Esophagus (tissue), 2 donors: ENCODE results near the gene KNL1. TPM values are rescaled to one million over a fixed set of nuclear protein-coding genes. Genes with fewer than 3 reads are reported as not detected.

Source experiments
- H3K27ac ChIP-seq, 2 donors: one replicate each; pipeline ENCODE4 v1.5.1; 2013; ENCODE audit warnings: low read depth in 2 of 2, mild to moderate bottlenecking in 2 of 2, inconsistent platforms in 1 of 2, low read length in 1 of 2, moderate library complexity in 1 of 2
- H3K27me3 ChIP-seq, 2 donors: one replicate each; pipeline ENCODE4 v1.6.1; 2013; ENCODE audit warnings: low read length in 2 of 2, control low read depth in 1 of 2, mild to moderate bottlenecking in 1 of 2; ENCODE audit not compliant: insufficient read depth in 2 of 2, control insufficient read depth in 1 of 2
- H3K36me3 ChIP-seq, 2 donors: one replicate each; pipeline ENCODE4 v1.6.1; 2013; ENCODE audit warnings: low read length in 1 of 2; ENCODE audit not compliant: control insufficient read depth in 2 of 2, insufficient read depth in 2 of 2
- H3K4me1 ChIP-seq, 2 donors: one replicate each; pipeline ENCODE4 v1.6.1; 2013; ENCODE audit warnings: low read length in 1 of 2; ENCODE audit not compliant: control insufficient read depth in 2 of 2, insufficient read depth in 2 of 2
- H3K4me3 ChIP-seq, 2 donors: one replicate each; pipeline ENCODE4 v1.5.1; 2013; ENCODE audit warnings: low read length in 2 of 2, mild to moderate bottlenecking in 2 of 2, low read depth in 1 of 2, moderate library complexity in 1 of 2
- H3K9me3 ChIP-seq, 2 donors: one replicate each; pipeline ENCODE4 v1.6.1; 2013; ENCODE audit warnings: mild to moderate bottlenecking in 2 of 2, low read depth in 1 of 2, low read length in 1 of 2, moderate library complexity in 1 of 2; ENCODE audit not compliant: control insufficient read depth in 2 of 2, insufficient read depth in 1 of 2
- WGBS, 2 donors: extraction: QIAGEN DNeasy Blood & Tissue Kit; methylation state at CpG; one replicate each; pipeline ENCODE4 v1.1.7; 2013; 5-methylcytosine and 5-hydroxymethylcytosine counted together
- polyA plus RNA-seq, 2 donors: library from polyadenylated mRNA; stranded (reverse); fragments of 200-250 nt; gene quantifications; one replicate each; pipeline ENCODE4 v1.2.3, GENCODE V29; 2013
- donor health status: healthy with polysubstance abuse.
- donor health status: Bipolar disorder and iron deficiency.

Gene KNL1
- polyA plus RNA-seq, 2 donors, result 1.8 to 2.6 TPM

DNA sequence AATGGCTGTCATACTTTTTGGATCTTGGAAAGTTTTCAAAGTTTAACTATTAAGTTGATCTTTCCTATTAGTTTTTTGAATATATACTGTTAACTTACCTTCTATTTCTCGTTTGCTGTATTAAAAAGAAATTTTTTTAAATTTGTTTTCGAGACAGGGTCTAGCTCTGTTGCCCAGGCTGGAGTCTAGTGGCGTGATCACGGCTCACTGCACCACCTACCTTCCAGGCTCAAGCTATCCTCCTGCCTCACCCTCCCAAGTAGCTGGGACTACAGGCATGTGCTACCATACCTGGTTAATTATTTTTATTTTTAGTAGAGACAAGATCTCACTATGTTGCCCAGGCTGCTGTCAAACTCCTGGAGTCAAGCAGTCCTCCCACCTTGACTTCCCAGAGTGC lies 4.6 kb downstream of the KNL1 start:
- 67 to 88% methylated on average over 4 of the region's 4 CpGs for WGBS, 2 donors

DNA sequence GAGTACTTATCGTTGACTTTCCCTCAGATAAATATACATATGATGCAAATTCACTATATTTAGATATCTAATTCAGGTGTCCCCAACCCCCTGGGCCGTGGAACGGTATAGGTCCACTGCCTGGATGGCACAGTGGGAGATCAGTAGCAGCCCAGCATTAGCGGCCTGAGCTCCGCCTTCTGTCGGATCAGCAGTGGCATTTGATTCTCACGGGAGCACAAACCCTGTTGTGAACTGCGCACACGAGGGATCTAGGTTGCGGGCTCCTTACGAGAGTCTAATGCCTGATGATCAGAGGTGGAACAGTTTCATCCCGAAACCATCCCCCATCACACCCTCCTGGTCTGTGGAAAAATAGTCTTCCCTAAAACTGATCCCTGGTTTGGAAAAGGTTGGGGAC lies 6.9 kb downstream of the KNL1 start:
- Histone ChIP-seq H3K36me3 (no peaks in the 10 kb centered on the region), H3K9me3 (no peaks in the 10 kb centered on the region), H3K4me1 (no peaks in the 10 kb centered on the region), H3K4me3 (no peak overlapping the region), H3K27ac (no peak overlapping the region), H3K27me3 (no peaks in the 10 kb centered on the region)
- 92 to 96% methylated on average over 12 of the region's 12 CpGs for WGBS, 2 donors

More for the DNA sequence above, 4.6 kb downstream of the KNL1 start:
- H3K36me3 ChIP-seq, result no peaks in the 10 kb centered on the region
- no peaks in the 10 kb centered on the region for H3K9me3 ChIP-seq
- no peaks in the 10 kb centered on the region for H3K4me1 ChIP-seq
- no peaks in the 10 kb centered on the region for H3K27me3 ChIP-seq
- no peak overlapping the region for H3K27ac ChIP-seq
- no peak overlapping the region for H3K4me3 ChIP-seq

DNA sequence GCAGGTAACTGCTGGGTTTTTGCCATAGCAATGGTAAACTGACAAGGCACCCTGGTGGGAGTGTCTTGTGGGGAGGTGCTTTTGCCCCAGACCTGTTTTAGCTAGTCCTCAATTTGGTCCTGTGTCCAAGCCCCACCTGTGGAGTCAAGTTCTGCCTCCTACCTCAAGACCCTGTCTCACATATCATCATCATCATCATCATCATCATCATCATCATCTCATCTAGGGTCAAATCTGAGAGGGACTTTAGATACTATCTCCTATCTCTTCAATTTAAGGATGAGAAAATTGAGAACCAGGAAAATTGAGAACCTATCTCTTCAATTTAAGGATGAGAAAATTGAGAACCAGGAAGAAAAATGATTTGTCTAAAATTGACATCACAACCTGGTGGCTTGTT lies 9.9 kb downstream of the KNL1 start:
- no peaks in the 10 kb centered on the region for H3K36me3 ChIP-seq
- H3K4me1 ChIP-seq, result no peaks in the 10 kb centered on the region
- H3K4me3 ChIP-seq, result no peak overlapping the region
- no peaks in the 10 kb centered on the region for H3K27me3 ChIP-seq
- H3K27ac ChIP-seq, result no peak overlapping the region
- H3K9me3 ChIP-seq, result no peaks in the 10 kb centered on the region

DNA sequence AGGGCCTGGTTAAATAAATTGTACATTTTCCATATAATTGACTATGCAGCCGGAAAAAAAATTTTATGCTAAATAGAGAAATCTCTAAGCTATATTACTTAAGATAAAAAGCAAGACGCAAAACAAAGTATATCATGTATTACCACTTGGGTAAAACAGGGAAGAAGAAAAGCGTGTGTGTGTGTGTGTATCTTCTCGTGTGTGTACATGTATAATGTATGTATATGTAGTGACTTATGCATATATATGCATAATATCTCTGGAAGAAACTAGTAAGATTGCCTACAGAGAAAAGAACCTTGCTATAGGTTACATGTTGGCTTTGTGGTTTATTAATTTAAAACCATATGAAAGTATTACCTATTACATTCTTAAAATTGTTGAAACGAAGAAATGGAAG lies 19.0 kb downstream of the KNL1 start:
- Histone ChIP-seq H3K27me3 (no peaks in the 10 kb centered on the region), H3K27ac (no peak overlapping the region), H3K4me3 (no peak overlapping the region), H3K4me1 (no peaks in the 10 kb centered on the region), H3K9me3 (no peaks in the 10 kb centered on the region), H3K36me3 (no peaks in the 10 kb centered on the region)
- 74 to 84% methylated on average over 5 of the region's 5 CpGs for WGBS, 2 donors

DNA sequence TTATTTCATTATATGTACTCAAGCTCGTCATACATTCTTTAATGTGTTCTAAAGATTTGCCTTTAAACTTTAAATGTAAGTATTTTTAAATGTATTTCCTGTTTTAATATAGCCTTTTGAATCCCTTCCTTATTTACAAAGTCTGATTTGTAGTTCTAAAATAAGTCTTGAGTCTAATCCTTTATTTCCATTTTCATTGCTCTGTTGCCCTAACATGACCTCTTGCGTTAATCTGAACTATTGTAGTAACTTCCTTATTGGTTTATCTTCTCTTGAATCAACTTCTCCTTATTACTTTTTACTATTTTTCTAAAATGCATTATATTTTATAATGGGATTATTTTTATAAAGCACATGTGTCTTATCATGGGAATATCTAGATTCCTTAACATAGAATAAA lies 24.0 kb downstream of the KNL1 start:
- H3K4me1 ChIP-seq, result no peaks in the 10 kb centered on the region
- H3K36me3 ChIP-seq, result no peaks in the 10 kb centered on the region
- H3K9me3 ChIP-seq, result no peaks in the 10 kb centered on the region
- H3K27ac ChIP-seq, result no peak overlapping the region
- H3K4me3 ChIP-seq, result no peak overlapping the region
- WGBS, 2 donors, result 79 to 85% methylated on average over 2 of the region's 2 CpGs
- H3K27me3 ChIP-seq, result no peaks in the 10 kb centered on the region

DNA sequence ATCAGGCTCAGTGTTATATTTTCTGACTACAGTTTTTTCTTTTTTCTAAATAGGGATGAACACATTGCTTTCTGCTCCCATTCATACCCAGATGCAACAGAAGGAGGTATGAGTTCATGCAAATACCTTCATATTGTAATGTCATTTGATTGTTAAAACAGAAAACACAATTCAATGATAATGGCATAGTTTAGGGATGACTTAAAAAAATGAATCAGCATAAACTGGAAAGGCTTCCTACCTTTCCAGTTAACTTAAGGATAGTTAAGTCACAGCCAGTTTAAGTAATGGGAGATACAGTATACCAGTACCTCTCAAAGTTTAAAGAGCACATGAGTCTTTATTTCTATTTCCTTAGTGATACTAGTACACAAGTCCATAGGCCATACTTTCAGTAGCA lies 24.9 kb downstream of the KNL1 start:
- Histone ChIP-seq H3K9me3 (no peaks in the 10 kb centered on the region), H3K27ac (no peak overlapping the region), H3K4me1 (no peaks in the 10 kb centered on the region), H3K4me3 (no peak overlapping the region), H3K27me3 (no peaks in the 10 kb centered on the region), H3K36me3 (no peaks in the 10 kb centered on the region)

DNA sequence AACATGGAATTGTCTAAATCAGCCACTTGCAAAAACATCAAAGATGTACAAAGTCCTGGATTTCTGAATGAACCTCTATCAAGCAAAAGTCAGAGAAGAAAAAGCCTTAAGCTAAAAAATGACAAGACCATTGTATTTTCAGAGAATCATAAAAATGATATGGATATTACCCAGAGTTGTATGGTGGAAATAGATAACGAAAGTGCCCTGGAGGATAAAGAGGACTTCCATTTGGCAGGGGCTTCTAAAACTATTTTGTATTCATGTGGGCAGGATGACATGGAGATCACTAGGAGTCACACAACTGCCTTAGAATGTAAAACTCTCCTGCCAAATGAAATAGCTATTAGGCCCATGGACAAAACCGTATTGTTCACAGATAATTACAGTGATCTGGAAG lies 29.3 kb downstream of the KNL1 start:
- Histone ChIP-seq H3K27ac (no peak overlapping the region), H3K36me3 (no peaks in the 10 kb centered on the region), H3K27me3 (no peaks in the 10 kb centered on the region), H3K9me3 (no peaks in the 10 kb centered on the region), H3K4me3 (no peak overlapping the region), H3K4me1 (no peaks in the 10 kb centered on the region)
- 91 to 93% methylated on average over 2 of the region's 2 CpGs for WGBS, 2 donors

DNA sequence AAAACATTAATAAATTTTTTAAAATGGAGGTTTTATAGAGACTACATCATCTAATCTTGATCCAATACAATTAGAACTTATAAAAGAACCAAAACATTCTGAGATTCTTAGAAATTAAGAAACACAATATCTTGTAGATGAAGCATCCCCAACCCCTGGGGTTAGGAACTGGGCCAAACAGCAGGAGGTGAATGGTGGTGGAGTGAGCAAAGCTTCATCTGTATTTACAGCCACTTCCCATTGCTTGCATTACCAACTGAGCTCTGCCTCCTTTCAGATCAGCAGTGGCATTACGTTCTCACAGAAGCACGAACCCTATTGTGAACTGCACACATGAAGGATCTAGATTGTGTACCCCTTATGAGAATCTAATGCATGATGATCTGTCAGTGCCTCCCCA lies 36.3 kb downstream of the KNL1 start:
- 95 to 97% methylated on average over 2 of the region's 2 CpGs for WGBS, 2 donors
- H3K4me1 ChIP-seq, result no peaks in the 10 kb centered on the region

DNA sequence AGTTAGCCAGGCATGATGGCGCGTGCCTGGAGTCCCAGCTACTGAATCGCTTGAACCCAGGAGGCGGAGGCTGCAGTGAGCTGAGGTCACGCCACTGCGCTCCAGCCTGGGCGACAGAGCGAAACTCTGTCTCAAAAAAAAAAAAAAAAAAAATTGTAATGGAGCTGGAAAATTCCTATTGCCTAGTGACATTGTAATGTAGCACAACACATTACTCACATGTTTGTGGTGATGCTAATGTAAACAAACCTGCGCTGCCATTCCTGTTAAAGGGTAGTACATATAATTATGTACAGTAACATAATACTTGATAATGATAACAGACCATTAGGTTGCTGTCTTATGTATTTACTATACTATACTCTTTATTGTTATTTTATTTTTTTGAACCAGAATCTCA lies 39.1 kb downstream of the KNL1 start:
- 97% methylated on average over 9 of the region's 9 CpGs for WGBS, 2 donors

More for the DNA sequence above, 36.3 kb downstream of the KNL1 start:
- H3K27me3 ChIP-seq, result no peaks in the 10 kb centered on the region
- H3K27ac ChIP-seq, result no peak overlapping the region
- H3K9me3 ChIP-seq, result no peaks in the 10 kb centered on the region
- H3K36me3 ChIP-seq, result no peaks in the 10 kb centered on the region
- no peak overlapping the region for H3K4me3 ChIP-seq

DNA sequence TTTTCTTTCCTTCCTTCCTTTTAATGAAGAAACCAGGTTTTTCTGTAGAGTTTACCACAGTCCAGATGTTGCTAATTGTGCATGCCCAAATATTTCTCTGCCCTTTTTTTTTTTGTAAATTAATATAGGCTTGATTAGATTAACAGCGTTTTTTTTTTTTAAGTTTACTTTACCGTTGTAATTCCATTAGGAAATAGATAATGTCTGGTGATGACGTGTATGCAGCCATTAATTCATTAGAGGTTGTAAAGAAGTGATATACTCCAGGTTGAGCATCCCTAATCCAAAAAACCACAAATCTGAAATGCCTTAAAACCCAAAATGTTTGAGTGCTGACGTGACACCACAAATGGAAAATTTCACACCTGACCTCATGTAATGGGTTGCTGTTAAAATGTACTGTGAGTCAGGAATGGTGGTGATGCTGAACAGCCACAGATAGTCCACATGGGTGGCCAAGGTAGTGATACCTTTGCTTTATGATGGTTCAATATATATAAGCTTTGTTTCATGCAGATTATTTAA lies 43.2 kb downstream of the KNL1 start:
- H3K27ac ChIP-seq, result no peak overlapping the region
- no peaks in the 10 kb centered on the region for H3K9me3 ChIP-seq
- WGBS, 2 donors, result 81 to 85% methylated on average over 4 of the region's 4 CpGs
- no peaks in the 10 kb centered on the region for H3K4me1 ChIP-seq
- H3K27me3 ChIP-seq, result no peaks in the 10 kb centered on the region
- no peaks in the 10 kb centered on the region for H3K36me3 ChIP-seq
- no peak overlapping the region for H3K4me3 ChIP-seq

More for the DNA sequence above, 39.1 kb downstream of the KNL1 start:
- no peaks in the 10 kb centered on the region for H3K9me3 ChIP-seq
- no peaks in the 10 kb centered on the region for H3K4me1 ChIP-seq
- H3K4me3 ChIP-seq, result no peak overlapping the region
- no peaks in the 10 kb centered on the region for H3K36me3 ChIP-seq
- no peak overlapping the region for H3K27ac ChIP-seq
- H3K27me3 ChIP-seq, result no peaks in the 10 kb centered on the region
